Stimulated activated CD8-positive, alpha-beta memory T cell treated with anti-CD3 and anti-CD28 coated beads, Interleukin-7, amount 100 ng/mL, for 4 hours (primary cell): ENCODE data around the gene ZNF469.
"Not testable (repeated sequence)": the region's sequence is repeated elsewhere in the genome, so short reads cannot be mapped to it uniquely, and the experiment has no call there.

Experiments used
- DNase-seq, 2 donors: peaks; one replicate each; pipeline ENCODE4 v3.0.0-alpha.2; 2020; ENCODE audit warnings: low read depth in 2 of 2

Gene ZNF469

DNA sequence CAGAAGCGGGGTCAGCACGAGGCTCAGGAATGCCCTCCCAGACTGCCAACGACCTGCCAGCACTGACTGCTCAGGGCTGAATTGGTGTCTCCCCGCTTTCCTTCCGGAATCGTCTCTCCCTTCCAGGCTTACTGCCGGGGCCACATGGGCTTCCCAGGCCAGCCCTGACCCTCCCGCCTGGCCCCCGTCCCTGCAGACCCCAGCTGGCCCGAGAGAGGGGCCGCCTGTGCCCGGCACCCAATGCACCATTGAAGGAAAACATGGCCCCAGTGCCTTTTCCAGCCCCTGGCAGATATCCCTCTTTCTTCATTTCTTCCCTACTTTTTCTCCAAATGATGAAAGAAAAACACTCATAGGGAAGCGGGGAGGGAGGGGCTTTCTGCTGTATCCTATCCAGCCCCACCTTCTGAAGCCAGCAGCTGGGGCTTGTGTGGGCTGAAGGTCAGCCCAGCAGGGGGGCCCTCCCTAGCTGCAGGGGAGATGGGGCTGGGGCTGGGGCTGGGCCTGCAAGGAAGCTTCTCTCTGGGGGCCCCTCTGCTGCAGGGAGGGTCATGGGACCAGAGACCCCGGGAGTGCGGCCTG is 25.9 kb downstream of the ZNF469 start:
- no peak for DNase-seq

DNA sequence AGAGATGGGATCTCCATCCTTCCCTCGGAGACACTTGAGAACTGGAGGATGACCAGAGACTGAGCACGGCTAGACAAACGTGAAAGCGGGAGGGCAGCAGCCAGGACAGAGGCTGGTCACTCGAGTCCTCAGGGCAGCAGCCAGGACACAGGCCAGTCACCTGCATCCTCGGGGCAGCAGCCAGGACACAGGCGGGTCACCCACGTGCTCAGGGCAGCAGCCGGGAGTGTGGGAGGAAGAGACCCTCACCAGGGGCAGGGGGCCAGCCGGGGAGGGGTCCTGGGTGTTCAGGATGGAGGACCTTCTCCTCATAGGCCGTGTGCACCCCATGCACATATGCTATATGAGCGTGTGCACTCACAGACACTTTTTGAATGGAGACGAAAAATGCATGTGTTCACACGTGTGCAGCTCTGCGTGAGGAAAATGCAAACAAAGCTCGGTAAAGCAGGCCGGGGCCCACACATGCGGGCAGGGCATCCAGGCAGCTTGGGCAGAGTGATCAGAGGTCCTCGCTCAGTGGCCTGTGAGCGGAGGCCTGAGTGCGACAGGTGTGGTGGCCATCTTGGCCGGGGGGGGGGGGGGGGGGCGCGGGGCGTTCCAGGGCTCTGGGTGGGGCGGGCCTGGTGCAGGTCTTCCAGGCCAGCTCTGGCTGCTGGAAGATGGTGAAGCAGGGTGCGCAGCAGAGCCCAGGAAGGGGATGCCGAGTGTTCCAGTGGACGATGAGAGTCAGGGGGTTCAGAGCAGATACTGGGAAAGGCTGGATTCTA is 26.7 kb downstream of the ZNF469 start:
- DNase-seq = no peak

DNA sequence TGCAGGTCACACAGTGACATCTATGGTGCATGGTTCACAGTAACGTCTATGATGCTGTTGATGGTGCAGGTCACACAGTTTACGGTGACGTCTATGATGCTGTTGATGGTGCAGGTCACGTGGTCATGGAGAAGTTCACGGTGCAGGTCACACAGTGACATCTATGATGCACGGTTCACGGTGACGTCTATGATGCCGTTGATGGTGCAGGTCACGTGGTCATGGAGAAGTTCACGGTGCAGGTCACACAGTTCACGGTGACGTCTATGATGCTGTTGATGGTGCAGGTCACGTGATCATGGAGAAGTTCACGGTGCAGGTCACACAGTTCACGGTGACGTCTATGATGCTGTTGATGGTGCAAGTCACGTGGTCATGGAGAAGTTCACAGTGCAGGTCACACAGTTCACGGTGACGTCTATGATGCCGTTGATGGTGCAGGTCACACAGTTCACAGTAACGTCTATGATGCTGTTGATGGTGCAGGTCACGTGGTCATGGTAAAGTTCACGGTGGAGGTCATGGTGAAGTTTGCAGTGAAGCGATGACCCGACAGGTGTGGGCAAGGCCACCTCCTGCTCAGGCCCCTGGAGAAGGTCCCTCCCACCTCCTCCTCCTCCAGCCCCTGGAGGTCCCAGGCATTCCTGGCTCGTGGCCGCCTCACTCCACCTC is 27.7 kb downstream of the ZNF469 start:
- DNase-seq = not testable (repeated sequence)

GRCh38 chr16:88411951-88412576 is 29.3 kb downstream of the ZNF469 start:
- no peak for DNase-seq

DNA sequence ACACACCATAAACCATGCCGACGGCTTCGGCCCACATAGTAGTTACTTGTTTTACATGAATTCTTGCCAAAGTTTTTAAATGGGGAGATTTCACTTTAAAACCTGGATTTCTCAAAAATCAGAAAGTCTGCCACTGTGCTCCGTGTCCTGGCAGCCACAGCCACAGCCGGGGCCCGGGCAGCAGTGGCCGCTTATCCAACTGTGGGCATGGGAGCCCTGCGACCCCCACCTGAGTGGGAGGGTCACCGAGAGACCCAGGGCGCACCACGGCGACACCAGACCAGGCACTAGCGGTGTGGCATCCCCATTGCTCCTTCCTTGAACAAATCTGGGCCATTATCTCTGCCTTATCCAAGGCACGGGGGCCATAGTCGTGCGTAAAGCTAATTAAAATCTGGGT is 30.0 kb downstream of the ZNF469 start:
- no peak for DNase-seq

GRCh38 chr16:88413231-88413630 is 30.5 kb downstream of the ZNF469 start:
- no peak for DNase-seq

DNA sequence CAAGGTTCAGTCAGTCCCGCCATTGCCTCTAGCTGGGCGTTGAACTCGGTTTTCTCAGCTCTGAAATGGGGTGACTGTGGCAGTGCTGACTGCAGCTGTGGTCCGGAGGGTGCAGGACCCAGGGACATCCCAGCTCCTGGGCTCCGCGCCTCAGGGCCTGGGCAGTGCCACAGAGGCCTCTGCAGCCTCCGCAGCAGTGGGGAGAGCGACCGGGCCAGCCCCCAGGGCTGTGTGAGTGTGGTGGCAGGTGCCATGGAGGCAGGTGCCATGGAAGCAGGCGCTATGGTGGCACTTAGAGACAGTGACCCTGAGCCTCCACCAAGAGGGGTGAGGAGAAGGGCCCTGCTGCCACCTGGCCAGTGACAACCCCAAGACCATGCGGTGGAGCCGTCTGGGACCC is 30.9 kb downstream of the ZNF469 start:
- no peak for DNase-seq

DNA sequence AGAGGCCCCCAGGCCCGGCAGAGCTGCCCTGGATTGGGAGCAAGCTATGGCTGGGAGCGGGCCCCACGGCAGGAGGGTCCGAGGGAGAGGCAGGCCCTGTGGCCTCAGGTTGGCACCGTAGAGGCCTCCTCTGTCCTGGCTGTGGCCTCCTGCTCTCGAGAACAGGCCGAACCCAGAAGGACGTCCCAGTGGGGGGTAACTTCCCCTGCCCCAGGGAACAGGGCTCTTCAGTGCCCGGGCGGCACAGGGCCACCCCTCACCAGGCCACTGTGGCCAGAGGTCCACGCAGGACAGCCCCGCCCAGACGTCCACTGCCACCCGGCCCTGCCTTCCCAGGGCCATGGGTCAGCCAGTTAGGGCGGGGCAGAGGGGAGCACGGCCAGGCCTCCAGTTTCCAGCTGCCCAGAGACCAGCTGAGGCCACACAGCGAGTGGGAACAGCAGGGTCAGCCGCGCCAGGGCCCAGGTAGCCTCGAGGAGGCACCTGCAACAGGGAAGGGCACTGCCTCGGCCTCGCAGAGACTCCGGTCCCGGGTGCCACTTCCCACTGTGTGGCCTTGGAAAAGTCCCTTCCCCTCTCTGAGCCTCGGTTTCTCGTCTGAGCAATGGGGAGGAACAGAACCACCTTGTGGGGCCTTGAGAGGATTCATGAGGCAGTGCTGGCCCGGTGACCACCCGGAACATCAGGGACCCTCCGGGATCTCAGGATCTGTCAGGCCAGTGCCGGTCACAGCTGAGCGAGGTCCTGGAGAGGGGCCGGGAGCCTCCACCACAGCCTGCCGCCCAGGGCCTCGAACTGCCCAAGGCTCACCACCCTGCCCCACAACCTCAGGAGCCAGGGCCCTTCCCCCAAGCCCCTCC is 32.0 kb downstream of the ZNF469 start:
- DNase-seq = no peak

- DNase-seq = no peak
Measured at GRCh38 chr16:88415381-88415705, 32.6 kb downstream of the ZNF469 start.

- no peak for DNase-seq
Measured at GRCh38 chr16:88415713-88416323, 33.1 kb downstream of the ZNF469 start.

- no peak for DNase-seq
Measured at GRCh38 chr16:88416686-88417085, 33.9 kb downstream of the ZNF469 start.

GRCh38 chr16:88417684-88418476 is 35.1 kb downstream of the ZNF469 start:
- DNase-seq = no peak

DNA sequence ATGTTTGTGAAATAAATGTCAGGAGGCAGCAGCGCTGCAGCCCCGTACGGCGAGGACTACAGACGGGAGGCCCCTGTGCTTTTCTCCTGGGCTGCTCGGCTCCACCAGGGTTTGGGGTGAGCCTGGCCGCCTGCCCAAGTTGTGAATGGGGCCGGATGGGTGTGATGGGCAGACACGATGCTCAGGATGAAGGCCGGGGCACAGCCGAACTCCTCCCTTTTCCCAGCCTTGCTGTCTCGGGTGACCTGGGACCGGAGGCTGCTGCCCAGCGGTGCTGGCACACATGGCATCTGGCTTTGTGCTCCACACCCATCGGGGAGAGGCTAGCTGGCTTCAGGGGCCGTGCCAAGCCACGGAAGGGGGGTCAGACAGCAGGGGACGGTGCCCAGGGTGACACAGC is 36.1 kb downstream of the ZNF469 start:
- no peak for DNase-seq

GRCh38 chr16:88419790-88420189 is 37.0 kb downstream of the ZNF469 start:
- no peak for DNase-seq

- DNase-seq = no peak
Measured at GRCh38 chr16:88420496-88420895, 37.7 kb downstream of the ZNF469 start.

- DNase-seq = no peak
Measured at GRCh38 chr16:88421301-88421700, 38.5 kb downstream of the ZNF469 start.

DNA sequence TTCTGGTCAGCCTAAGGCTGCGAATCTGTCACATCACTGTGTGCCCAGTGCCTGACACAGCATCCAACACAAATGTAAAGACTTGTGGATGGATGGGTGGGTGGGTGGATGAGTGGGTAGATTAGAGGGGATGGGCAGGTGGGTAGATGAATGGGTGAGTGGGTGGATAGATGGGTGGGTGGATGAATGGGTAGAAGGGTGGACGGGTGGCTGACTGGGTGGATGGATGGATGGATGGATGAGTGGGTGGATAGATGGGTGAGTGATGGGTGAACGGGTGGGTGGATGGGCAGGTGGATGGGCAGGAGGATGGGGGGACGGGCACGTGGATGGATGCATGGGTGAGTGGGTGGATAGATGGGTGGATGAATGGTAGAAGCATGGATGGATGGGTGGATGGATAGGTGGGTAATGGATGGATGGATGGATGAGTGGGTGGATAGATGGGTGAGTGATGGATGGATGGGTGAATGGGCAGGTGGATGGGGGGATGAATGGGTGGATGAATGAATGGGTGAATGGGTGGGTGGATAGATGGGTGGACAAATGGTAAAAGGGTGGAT is 39.2 kb downstream of the ZNF469 start:
- no peak for DNase-seq

GRCh38 chr16:88422733-88423447 is 40.1 kb downstream of the ZNF469 start:
- no peak for DNase-seq

- DNase-seq = no peak
Measured at GRCh38 chr16:88423448-88423850, 40.7 kb downstream of the ZNF469 start.
